ENCODE results near the gene JMJD1C.
"Not testable (repeated sequence)": the region's sequence is repeated elsewhere in the genome, so short reads cannot be mapped to it uniquely, and the experiment has no call there.

The JMJD1C gene

GRCh38 chr10:63502832-63503231 is 37.1 kb upstream of the JMJD1C start:
- TF ChIP-seq CTCF (IDR thresholded peaks at IDR 0.05; ENCODE audit: insufficient read depth, low read length, poor library complexity, severe bottlenecking): no peak
- no peak for TF ChIP-seq EZH2phosphoT487 (conservative IDR thresholded peaks at IDR 0.05; ENCODE audit: low read length)
- Histone ChIP-seq H3K27ac (ENCODE audit: low read depth, low read length) (no peak overlapping the region), H3K36me3 (ENCODE audit: low read length) (no peaks in the 10 kb centered on the region), H4K20me1 (ENCODE audit: low read depth, low read length) (no peaks in the 10 kb centered on the region), H2AFZ (ENCODE audit: low read depth, low read length, severe bottlenecking) (no peak overlapping the region), H3K9me3 (ENCODE audit: insufficient read depth, low read length) (no peaks in the 10 kb centered on the region), H3K9me2 (replicated peaks; ENCODE audit: insufficient read depth, low read length) (no peaks in the 10 kb centered on the region), H3K79me2 (ENCODE audit: insufficient read depth, low read length) (peaks cover 20% of the 10 kb centered on the region; the same call in 1 of the 2 replicates), H3F3A (ENCODE audit: insufficient read depth) (no peaks in the 10 kb centered on the region), H3K4me3 (ENCODE audit: insufficient read depth, low read length, poor library complexity, severe bottlenecking) (no peak overlapping the region), H3K4me2 (ENCODE audit: low read depth, low read length, poor library complexity, severe bottlenecking) (no peak overlapping the region), H3K27me3 (ENCODE audit: low read length) (no peaks in the 10 kb centered on the region), H3K9ac (ENCODE audit: low read length) (no peak overlapping the region)

GRCh38 chr10:63501954-63502353 is 36.2 kb upstream of the JMJD1C start:
- H3K27me3 ChIP-seq (ENCODE audit: low read length): no peaks in the 10 kb centered on the region
- no peak overlapping the region for H3K27ac ChIP-seq (ENCODE audit: low read depth, low read length)
- no peak overlapping the region for H3K4me2 ChIP-seq (ENCODE audit: low read depth, low read length, poor library complexity, severe bottlenecking)
- no peak overlapping the region for H2AFZ ChIP-seq (ENCODE audit: low read depth, low read length, severe bottlenecking)
- TF ChIP-seq EZH2phosphoT487 (conservative IDR thresholded peaks at IDR 0.05; ENCODE audit: low read length) (no peak), CTCF (IDR thresholded peaks at IDR 0.05; ENCODE audit: insufficient read depth, low read length, poor library complexity, severe bottlenecking) (no peak)
- no peak overlapping the region for H3K4me3 ChIP-seq (ENCODE audit: insufficient read depth, low read length, poor library complexity, severe bottlenecking)
- H3K79me2 ChIP-seq (ENCODE audit: insufficient read depth, low read length): peaks cover 20% of the 10 kb centered on the region; the same call in 1 of the 2 replicates
- H3K9ac ChIP-seq (ENCODE audit: low read length): no peak overlapping the region
- no peaks in the 10 kb centered on the region for H4K20me1 ChIP-seq (ENCODE audit: low read depth, low read length)
- no peaks in the 10 kb centered on the region for H3K36me3 ChIP-seq (ENCODE audit: low read length)
- no peaks in the 10 kb centered on the region for H3K9me3 ChIP-seq (ENCODE audit: insufficient read depth, low read length)
- no peaks in the 10 kb centered on the region for H3K9me2 ChIP-seq (replicated peaks; ENCODE audit: insufficient read depth, low read length)
- no peaks in the 10 kb centered on the region for H3F3A ChIP-seq (ENCODE audit: insufficient read depth)

GRCh38 chr10:63500551-63500950 is 34.8 kb upstream of the JMJD1C start:
- not testable (repeated sequence) for H3K4me3 ChIP-seq (ENCODE audit: insufficient read depth, low read length, poor library complexity, severe bottlenecking); H3K27ac ChIP-seq (ENCODE audit: low read depth, low read length); H3K4me2 ChIP-seq (ENCODE audit: low read depth, low read length, poor library complexity, severe bottlenecking); H2AFZ ChIP-seq (ENCODE audit: low read depth, low read length, severe bottlenecking); H3K27me3 ChIP-seq (ENCODE audit: low read length); H4K20me1 ChIP-seq (ENCODE audit: low read depth, low read length); H3K9me2 ChIP-seq (replicated peaks; ENCODE audit: insufficient read depth, low read length); H3F3A ChIP-seq (ENCODE audit: insufficient read depth); H3K9me3 ChIP-seq (ENCODE audit: insufficient read depth, low read length); H3K9ac ChIP-seq (ENCODE audit: low read length); H3K36me3 ChIP-seq (ENCODE audit: low read length)
- H3K79me2 ChIP-seq (ENCODE audit: insufficient read depth, low read length): peaks cover 16% of the 10 kb centered on the region; the same call in 1 of the 2 replicates

GRCh38 chr10:63498665-63499064 is 32.9 kb upstream of the JMJD1C start:
- H2AFZ ChIP-seq (ENCODE audit: low read depth, low read length, severe bottlenecking): no peak overlapping the region
- H3K9me2 ChIP-seq (replicated peaks; ENCODE audit: insufficient read depth, low read length): no peaks in the 10 kb centered on the region
- H3K9me3 ChIP-seq (ENCODE audit: insufficient read depth, low read length): no peaks in the 10 kb centered on the region
- no peaks in the 10 kb centered on the region for H3K36me3 ChIP-seq (ENCODE audit: low read length)
- no peak overlapping the region for H3K9ac ChIP-seq (ENCODE audit: low read length)
- no peak for TF ChIP-seq EZH2phosphoT487 (conservative IDR thresholded peaks at IDR 0.05; ENCODE audit: low read length)
- no peak for TF ChIP-seq CTCF (IDR thresholded peaks at IDR 0.05; ENCODE audit: insufficient read depth, low read length, poor library complexity, severe bottlenecking)
- no peak overlapping the region for H3K4me2 ChIP-seq (ENCODE audit: low read depth, low read length, poor library complexity, severe bottlenecking)
- H4K20me1 ChIP-seq (ENCODE audit: low read depth, low read length): no peaks in the 10 kb centered on the region
- H3K27me3 ChIP-seq (ENCODE audit: low read length): no peaks in the 10 kb centered on the region
- no peak overlapping the region for H3K27ac ChIP-seq (ENCODE audit: low read depth, low read length)
- H3K4me3 ChIP-seq (ENCODE audit: insufficient read depth, low read length, poor library complexity, severe bottlenecking): no peak overlapping the region
- H3K79me2 ChIP-seq (ENCODE audit: insufficient read depth, low read length): peaks cover 6% of the 10 kb centered on the region
- no peaks in the 10 kb centered on the region for H3F3A ChIP-seq (ENCODE audit: insufficient read depth)

All from SU-DHL-6 (cell line).